Lung (tissue), 12 donors: Measurements from ENCODE around the gene CMAS. TPM values are rescaled to one million over a fixed set of nuclear protein-coding genes. Genes with fewer than 3 reads are reported as not detected.
"Not testable (repeated sequence)": the region's sequence is repeated elsewhere in the genome, so short reads cannot be mapped to it uniquely, and the experiment has no call there.

Experiments
- ATAC-seq: fragments of 200-7000 bp; cut with Tn5 transposase; one replicate; pipeline ENCODE4 v1.9.1; 2020; ENCODE audit warnings: moderate number of reproducible peaks; ENCODE audit not compliant: insufficient read depth, low FRiP score
- DNase-seq, 3 donors: peaks; one replicate each; pipeline ENCODE4 v3.0.0-alpha.2; 2013 to 2017
- H3K27ac ChIP-seq, 2 donors: one replicate each; pipeline ENCODE4 v1.5.1; 2013; ENCODE audit warnings: mild to moderate bottlenecking in 2 of 2, moderate library complexity in 2 of 2, control low read depth in 1 of 2, inconsistent platforms in 1 of 2, low read depth in 1 of 2, low read length in 1 of 2
- H3K27me3 ChIP-seq, 3 donors: one replicate each; pipeline ENCODE4 v1.5.1; 2013; ENCODE audit warnings: low read length in 2 of 3; ENCODE audit not compliant: control insufficient read depth in 3 of 3, insufficient read depth in 3 of 3
- H3K36me3 ChIP-seq, 4 donors: one replicate each; pipeline ENCODE4 v1.5.1; 2013; ENCODE audit warnings: low read length in 4 of 4, mild to moderate bottlenecking in 1 of 4, moderate library complexity in 1 of 4; ENCODE audit not compliant: control insufficient read depth in 4 of 4, insufficient read depth in 4 of 4
- H3K4me1 ChIP-seq, 5 donors: one replicate each; pipeline ENCODE4 v1.5.1; 2013; ENCODE audit warnings: low read length in 5 of 5, mild to moderate bottlenecking in 2 of 5, moderate library complexity in 1 of 5; ENCODE audit not compliant: control insufficient read depth in 5 of 5, insufficient read depth in 5 of 5
- H3K4me3 ChIP-seq: one replicate; pipeline ENCODE4 v1.5.1; 2013; ENCODE audit warnings: mild to moderate bottlenecking, control low read depth, moderate library complexity
- H3K9ac ChIP-seq, 2 donors: one replicate each; pipeline ENCODE4 v1.5.1; 2013; ENCODE audit warnings: low read length in 2 of 2, control low read depth in 1 of 2; ENCODE audit not compliant: insufficient read depth in 1 of 2
- H3K9me3 ChIP-seq, 4 donors: one replicate each; pipeline ENCODE4 v1.5.1; 2013; ENCODE audit warnings: low read length in 3 of 4, mild to moderate bottlenecking in 1 of 4, moderate library complexity in 1 of 4; ENCODE audit not compliant: control insufficient read depth in 4 of 4, insufficient read depth in 3 of 4
- WGBS, 2 donors: extraction: QIAGEN DNeasy Blood & Tissue Kit; methylation state at CpG; one replicate each; pipeline ENCODE4 v1.1.7; 2013; 5-methylcytosine and 5-hydroxymethylcytosine counted together
- polyA plus RNA-seq, 2 donors: library from polyadenylated mRNA; stranded (reverse); fragments of 200-250 nt; gene quantifications; one replicate each; pipeline ENCODE4 v1.2.1, GENCODE V29; 2013
- total RNA-seq, 2 donors: library from RNA; depleted of rRNA in 1 of 2; stranded (reverse); fragments of >200 nt in 1 of 2; gene quantifications; one replicate each; pipeline ENCODE4 v1.2.1, GENCODE V29; 2014 to 2021
- TF ChIP-seq, protein P1 (sequence below): IDR thresholded peaks from 2 replicates; pipeline ENCODE4 v1.5.1; 2012; ENCODE audit warnings: mild to moderate bottlenecking; ENCODE audit errors: control extremely low read depth, extremely low read depth
- donor health status: control.
- donor health status: control.
- donor health status: Bipolar disorder and iron deficiency.
- donor health status: healthy.
- donor health status: DM: yes; HTN: yes; CAD: no.

The CMAS gene
- total and polyA plus RNA-seq, 4 donors, result 22.4 to 37.4 (median 27.6) TPM

DNA sequence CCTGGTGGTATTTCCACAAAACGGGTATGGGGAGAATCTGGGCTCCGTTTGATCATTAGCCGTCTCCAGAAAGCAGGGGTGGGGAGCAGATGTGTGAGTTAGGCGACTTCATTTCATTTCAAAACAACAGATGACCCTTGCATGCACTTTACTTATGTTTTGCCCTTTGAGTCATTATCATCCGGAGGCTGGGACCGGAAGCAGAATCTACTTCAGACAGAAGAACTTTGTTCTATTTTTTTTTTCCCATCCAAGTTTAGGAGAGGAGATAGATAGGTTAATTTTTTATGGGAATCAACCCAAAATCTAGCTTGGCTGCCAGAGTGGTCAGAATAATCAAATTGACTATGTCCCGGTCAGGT is 31.3 kb upstream of the CMAS start:
- H3K9ac ChIP-seq, result no peak overlapping the region
- H3K4me3 ChIP-seq, result no peak overlapping the region
- peaks cover 0 to 4% (median 0%) of the 10 kb centered on the region in 5 donors for H3K4me1 ChIP-seq
- TF ChIP-seq, protein P1, sequence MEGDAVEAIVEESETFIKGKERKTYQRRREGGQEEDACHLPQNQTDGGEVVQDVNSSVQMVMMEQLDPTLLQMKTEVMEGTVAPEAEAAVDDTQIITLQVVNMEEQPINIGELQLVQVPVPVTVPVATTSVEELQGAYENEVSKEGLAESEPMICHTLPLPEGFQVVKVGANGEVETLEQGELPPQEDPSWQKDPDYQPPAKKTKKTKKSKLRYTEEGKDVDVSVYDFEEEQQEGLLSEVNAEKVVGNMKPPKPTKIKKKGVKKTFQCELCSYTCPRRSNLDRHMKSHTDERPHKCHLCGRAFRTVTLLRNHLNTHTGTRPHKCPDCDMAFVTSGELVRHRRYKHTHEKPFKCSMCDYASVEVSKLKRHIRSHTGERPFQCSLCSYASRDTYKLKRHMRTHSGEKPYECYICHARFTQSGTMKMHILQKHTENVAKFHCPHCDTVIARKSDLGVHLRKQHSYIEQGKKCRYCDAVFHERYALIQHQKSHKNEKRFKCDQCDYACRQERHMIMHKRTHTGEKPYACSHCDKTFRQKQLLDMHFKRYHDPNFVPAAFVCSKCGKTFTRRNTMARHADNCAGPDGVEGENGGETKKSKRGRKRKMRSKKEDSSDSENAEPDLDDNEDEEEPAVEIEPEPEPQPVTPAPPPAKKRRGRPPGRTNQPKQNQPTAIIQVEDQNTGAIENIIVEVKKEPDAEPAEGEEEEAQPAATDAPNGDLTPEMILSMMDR, result no peak
- no peaks in the 10 kb centered on the region for H3K27me3 ChIP-seq
- WGBS, 2 donors, result 63 to 76% methylated on average over 7 of the region's 7 CpGs
- peak in 1 of 3 donors; percentile 45 for DNase-seq
- no peaks in the 10 kb centered on the region for H3K9me3 ChIP-seq
- H3K36me3 ChIP-seq, result no peaks in the 10 kb centered on the region
- no peak overlapping the region for H3K27ac ChIP-seq
- ATAC-seq, result no peak

DNA sequence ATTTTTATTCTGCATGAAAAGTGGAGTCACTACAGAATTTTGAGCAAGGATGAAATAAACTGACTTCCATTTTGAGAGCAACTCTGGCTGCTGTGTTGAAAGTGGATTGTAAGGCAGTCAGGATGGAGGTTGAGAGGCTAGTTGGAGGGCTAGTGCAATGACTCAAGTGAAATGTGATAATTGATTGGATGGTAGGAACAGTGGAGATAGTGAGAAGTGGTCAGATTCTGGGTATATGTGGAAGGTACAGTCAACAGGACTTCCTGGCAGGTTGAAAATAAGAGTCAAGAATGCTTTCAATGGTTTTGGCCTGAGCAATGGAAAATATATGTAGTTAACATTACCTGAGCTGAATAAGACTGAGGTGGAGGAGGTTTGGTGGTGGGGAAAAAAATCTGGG is 29.0 kb upstream of the CMAS start:
- Histone ChIP-seq H3K36me3 (no peaks in the 10 kb centered on the region), H3K4me3 (no peak overlapping the region), H3K9me3 (no peaks in the 10 kb centered on the region), H3K4me1 (peaks cover 0 to 4% (median 0%) of the 10 kb centered on the region in 5 donors), H3K27ac (no peak overlapping the region), H3K9ac (no peak overlapping the region), H3K27me3 (no peaks in the 10 kb centered on the region)
- TF ChIP-seq, protein P1, result no peak
- ATAC-seq (no peak), DNase-seq (no peak)

DNA sequence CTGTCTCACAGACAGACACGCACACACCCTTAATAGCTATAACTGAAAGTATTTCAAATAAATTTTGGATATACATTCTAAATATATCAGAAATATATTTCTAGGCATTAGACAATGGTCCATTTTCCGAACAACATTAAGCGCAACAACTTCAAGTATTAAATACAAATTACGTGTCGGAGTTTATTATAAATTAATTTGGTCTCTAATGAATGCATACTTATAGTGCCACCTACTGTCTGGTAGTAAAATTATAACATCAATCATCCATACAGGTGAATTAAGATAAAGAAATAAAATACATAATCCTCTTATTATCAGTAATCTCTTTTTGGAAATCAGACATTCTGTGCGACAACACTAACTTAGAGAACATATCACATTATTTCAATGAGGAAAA is 27.2 kb upstream of the CMAS start:
- Histone ChIP-seq H3K9ac (no peak overlapping the region), H3K36me3 (no peaks in the 10 kb centered on the region), H3K4me1 (peaks cover 0 to 4% (median 0%) of the 10 kb centered on the region in 5 donors), H3K4me3 (no peak overlapping the region), H3K27ac (no peak overlapping the region), H3K27me3 (no peaks in the 10 kb centered on the region), H3K9me3 (peaks cover 0 to 2% (median 0%) of the 10 kb centered on the region in 4 donors)
- 63 to 82% methylated on average over 6 of the region's 6 CpGs for WGBS, 2 donors
- ATAC-seq, result no peak
- peak in 1 of 3 donors; percentile 15 for DNase-seq
- TF ChIP-seq, protein P1, result no peak

DNA sequence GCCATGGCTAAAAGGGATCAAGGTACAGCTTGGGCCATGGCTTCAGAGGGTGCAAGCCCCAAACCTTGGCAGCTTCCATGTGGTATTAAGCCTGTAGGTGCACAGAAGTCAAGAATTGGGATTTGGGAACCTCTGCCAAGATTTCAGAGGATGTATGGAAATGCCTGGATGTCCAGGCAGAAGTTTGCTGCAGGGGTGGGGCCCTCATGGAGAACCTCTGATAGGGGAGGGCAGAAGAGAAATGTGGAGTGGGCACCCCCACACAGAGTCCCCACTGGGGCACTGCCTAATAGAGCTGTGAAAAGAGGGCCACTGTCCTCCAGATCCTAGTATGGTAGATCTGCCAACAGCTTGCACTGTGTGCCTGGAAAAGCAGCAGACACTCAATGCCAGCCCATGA is 22.5 kb upstream of the CMAS start:
- H3K4me3 ChIP-seq, DNase-seq, H3K9me3 ChIP-seq, H3K27ac ChIP-seq, H3K9ac ChIP-seq, H3K27me3 ChIP-seq, H3K36me3 ChIP-seq, H3K4me1 ChIP-seq, ATAC-seq: not testable (repeated sequence)
